ENCODE data around the gene ZNF135.

Gene ZNF135

DNA sequence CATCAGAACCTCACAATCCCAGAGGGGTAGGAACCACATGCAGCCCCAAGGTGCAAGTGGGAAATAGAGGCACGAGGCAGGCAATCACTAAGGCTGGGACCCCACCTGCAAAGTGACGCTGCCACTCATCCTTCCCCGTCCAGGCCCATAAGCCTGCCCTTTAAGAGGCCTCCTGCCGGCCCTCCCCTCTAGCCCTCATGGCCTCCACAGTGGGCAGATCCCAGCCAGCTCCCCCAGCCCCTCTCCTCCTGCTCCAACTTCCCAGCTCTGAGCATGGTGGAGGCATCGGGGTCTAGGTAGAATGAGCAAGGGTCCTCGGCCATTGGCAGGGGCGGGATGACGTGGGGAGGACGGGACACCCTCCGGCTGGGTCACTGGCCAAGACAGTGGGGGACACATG lies 36.2 kb downstream of the ZNF135 start:
- DNase-seq: no peak

GRCh38 chr19:58096884-58097283 lies 37.8 kb downstream of the ZNF135 start:
- DNase-seq: no peak

- DNase-seq: no peak
These were observed 38.3 kb downstream of the ZNF135 start for GRCh38 chr19:58097349-58097748.

GRCh38 chr19:58097781-58098681 lies 38.9 kb downstream of the ZNF135 start, which contains the start of gene ZSCAN18:
ZSCAN18 (minus strand) TSS chr19:58098231; CDS start chr19:58090267, 7,964 bp downstream.
- DNase-seq: peak; percentile 94

GRCh38 chr19:58098682-58098998 lies 39.6 kb downstream of the ZNF135 start:
- no peak for DNase-seq

GRCh38 chr19:58107778-58108545 lies 48.9 kb downstream of the ZNF135 start:
- DNase-seq: no peak

DNA sequence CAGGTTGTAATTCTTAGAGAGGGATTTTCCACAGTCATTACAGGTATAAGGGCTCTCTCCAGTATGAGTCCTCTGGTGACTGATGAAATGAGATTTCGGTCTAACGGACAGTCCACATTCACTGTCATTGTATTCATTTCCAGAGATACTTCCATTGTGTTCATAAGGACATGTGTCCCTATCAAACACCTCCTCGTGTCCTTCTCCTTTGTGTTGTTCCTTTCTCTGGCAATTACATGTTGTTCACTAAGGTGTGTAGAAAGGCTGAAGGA lies 49.4 kb downstream of the ZNF135 start:
- no peak for DNase-seq

DNA sequence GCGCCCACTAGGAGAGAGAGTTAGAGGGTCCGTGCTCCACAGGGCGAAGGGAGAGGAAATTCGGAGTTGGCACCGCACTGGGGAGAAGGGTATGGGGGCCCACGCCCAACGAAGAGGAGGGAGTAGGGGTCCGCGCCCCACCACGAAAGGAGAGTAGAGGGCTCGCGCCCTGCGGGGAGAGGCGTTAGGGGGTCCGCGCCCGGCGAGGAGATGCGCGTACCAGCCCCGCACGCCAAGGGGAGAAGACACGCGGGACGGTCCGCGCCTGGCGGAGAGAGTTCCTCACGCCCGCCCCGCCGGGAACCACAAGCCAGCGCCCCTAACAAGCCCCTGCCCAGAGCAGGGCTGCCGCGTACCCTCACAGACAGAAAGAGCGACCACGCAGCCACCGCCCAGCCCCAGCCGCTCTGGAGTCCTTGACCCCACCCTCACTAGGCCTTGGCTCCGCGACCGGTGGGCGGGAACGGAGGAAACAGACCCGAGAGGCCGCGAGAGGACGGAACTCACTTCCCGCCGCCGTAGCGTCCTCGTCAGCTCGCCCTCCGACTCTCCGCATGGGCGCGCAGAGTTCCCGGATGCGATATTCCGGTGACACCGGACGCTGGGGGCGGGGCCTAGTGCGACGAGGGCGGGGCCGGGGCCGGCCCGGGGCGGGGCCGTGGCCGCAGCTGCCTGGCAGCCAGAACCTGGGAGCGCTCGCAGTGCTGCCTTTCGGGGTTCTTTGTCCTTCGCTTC lies 58.9 kb downstream of the ZNF135 start:
- no peak for DNase-seq

DNA sequence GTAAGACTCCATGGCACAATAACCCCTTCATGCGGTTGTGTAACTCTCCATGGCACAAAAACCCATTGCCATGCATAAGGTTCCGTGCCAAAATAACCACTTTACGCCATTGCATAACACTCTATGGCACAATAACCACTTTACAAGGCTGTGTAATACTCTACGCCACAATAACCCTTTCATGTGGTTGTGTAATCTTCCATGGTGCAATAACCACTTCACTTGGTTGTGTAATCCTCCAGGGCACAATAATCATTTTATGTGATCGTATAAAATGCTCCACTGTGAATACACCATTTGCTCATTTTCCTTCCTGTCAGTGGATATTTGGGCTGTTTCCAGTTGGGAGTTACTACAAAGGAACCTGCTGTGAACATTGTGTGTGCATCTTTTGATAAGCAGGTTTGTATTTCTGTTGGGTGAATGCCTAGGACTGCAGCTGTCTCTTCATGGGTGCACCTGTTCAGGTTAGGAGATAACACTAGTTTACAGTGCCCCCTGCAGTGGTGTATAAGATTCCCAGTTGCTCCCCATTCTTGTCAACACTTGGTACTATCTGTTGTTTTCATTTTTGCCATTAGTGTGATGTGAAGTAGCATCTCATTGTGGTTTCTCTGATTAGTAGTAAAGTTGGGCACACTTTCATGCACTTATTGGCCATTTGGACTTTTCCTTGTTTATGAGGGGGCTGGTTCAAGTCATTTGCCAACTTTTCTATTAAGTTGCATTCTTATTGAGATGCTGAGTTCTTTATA lies 60.1 kb downstream of the ZNF135 start:
- no peak for DNase-seq
